Measurements from ENCODE around the gene GIGYF2.
"Not testable (repeated sequence)": the region's sequence is repeated elsewhere in the genome, so short reads cannot be mapped to it uniquely, and the experiment has no call there.

GIGYF2 gene

GRCh38 chr2:232689152-232689910, 7.8 kb upstream of the GIGYF2 start:
- peak; percentile 67 for DNase-seq (ENCODE audit: low read depth, low spot score)

GRCh38 chr2:232691117-232691516, 6.0 kb upstream of the GIGYF2 start:
- DNase-seq (ENCODE audit: low read depth, low spot score), result not testable (repeated sequence)

- no peak for DNase-seq (ENCODE audit: low read depth, low spot score)
Observed at GRCh38 chr2:232693344-232693743, 3.8 kb upstream of the GIGYF2 start.

DNA sequence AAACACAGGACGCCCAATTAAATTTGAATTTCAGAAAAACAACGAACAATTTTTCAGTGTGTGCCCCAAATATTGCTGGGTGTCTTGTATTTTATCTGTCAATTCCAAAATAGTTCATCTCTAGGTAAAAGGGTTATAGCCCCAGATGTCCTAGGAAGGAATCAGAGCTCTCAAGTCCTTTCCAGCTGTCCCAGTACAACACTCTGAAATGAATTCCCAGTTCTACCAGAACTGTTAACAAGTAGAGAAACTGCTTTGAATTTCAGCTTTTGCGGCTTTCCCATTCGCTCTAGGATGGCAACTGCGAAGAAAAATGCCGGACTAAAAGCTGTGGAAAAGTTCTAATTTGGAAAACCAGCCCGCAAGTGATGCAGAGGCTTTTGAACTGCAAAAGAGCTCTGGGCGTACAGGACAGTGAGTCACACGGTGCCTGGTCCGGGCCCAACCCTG, 497 bp upstream of the GIGYF2 start:
- no peak for DNase-seq (ENCODE audit: low read depth, low spot score)

- no peak for DNase-seq (ENCODE audit: low read depth, low spot score)
Observed at GRCh38 chr2:232697807-232698110, 628 bp downstream of the GIGYF2 start.

DNA sequence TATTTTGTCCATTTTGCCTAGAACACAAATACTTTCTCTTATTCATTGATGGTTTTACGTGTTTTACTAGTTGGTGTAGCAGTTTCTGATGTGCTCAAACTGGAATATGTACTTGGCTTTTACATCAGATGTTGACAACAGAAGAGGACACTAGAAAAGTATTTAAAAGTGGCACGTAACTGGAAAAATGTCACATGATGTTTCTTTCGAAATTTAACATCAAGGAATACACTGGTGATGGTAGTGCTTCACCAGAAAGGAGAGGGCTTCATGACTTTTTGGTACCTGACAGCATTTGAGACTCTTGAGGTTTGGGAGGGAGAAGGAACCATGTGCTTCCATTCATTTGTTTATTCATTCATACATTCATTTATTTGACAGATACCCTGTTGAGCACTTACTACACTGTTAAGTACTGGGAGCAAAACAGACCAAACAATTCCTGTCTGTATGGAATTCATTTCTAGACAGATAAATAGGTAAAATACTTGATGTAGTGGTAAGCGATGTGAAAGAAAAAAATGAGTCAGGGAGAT, 1.5 kb downstream of the GIGYF2 start:
- no peak for DNase-seq (ENCODE audit: low read depth, low spot score)

DNA sequence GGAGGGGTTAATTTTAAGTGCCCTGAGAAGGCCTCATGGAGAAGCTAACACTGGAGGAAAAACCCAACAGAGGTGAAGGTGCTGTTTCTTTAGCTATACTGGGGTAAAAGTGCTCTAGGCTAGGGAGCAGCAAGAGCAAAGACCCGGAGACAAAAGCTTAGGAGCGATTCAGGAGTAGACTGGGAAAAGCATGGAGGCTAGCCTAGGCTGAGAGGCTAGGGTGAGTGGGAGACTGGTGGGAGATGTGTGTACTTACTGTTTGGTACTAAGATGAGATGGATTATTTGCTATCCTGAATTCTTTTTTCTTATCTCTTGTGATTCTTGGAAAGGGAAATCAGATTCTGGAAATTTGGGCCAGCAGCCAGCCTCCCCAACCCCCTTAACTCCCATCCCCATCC, 2.0 kb downstream of the GIGYF2 start:
- DNase-seq (ENCODE audit: low read depth, low spot score), result peak; percentile 6

DNA sequence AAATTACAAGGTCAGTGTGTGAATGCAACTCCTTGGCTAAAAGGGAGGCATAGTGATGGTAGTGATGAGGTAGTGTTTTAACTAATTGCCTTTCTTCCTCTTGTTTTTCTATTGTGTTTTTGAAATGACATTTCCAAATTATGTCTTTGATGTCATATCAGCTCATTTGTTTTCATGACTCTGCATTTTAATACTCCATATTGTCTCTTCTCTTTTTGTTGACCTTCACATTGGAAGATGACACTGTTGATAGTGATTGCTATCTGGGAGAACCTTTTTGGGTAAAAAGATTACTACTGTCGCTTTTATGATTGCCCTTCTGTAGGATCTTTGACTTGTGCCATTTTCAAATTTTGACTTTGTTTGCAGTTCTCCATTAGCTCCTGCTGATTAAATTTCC, 3.0 kb downstream of the GIGYF2 start:
- no peak for DNase-seq (ENCODE audit: low read depth, low spot score)

- no peak for DNase-seq (ENCODE audit: low read depth, low spot score)
Observed at GRCh38 chr2:232707076-232707475, 9.9 kb downstream of the GIGYF2 start.

GRCh38 chr2:232713505-232713904, 16.4 kb downstream of the GIGYF2 start:
- DNase-seq (ENCODE audit: low read depth, low spot score), result no peak

- no peak for DNase-seq (ENCODE audit: low read depth, low spot score)
Observed at GRCh38 chr2:232714969-232715368, 17.8 kb downstream of the GIGYF2 start.

GRCh38 chr2:232720056-232720455, 22.9 kb downstream of the GIGYF2 start:
- DNase-seq (ENCODE audit: low read depth, low spot score), result not testable (repeated sequence)

DNA sequence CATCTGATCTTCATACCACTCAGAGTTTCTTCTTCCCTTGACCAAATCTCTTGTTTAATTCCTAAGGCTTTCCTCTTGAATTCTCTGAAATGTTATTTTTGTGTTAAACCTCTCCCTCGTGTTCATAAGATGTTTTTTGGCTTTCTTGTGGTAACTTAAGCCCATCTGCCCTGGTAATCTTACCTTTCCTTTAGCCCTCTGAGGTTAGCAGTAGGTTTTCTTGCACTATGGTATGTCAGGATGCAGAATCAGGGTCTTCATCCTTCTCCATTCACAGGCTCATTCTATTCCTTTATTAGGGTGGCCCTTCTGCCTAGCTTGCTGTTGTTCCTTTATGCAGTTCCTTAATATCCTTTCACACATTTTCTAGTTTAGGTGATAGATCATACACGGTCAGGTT, 24.1 kb downstream of the GIGYF2 start:
- DNase-seq (ENCODE audit: low read depth, low spot score), result no peak

DNA sequence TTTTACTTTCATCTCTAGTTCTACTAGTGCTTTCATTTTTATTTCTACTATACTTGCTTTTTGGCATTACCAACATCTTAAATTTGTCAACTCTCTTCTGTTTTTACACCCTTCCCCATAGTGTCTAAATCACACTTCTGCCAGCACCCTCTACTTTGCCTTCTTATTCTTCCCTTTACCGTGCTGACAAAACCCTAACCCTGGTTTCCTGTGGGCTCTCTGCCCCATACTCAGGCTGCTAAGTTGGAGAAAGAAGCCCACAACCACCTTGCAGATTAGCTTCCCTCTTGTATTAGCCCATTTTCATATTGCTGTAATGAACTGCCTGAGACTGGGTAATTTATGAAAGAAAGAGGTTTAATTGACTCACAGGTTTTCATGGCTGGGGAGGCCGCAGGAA, 24.8 kb downstream of the GIGYF2 start:
- DNase-seq (ENCODE audit: low read depth, low spot score), result no peak

DNA sequence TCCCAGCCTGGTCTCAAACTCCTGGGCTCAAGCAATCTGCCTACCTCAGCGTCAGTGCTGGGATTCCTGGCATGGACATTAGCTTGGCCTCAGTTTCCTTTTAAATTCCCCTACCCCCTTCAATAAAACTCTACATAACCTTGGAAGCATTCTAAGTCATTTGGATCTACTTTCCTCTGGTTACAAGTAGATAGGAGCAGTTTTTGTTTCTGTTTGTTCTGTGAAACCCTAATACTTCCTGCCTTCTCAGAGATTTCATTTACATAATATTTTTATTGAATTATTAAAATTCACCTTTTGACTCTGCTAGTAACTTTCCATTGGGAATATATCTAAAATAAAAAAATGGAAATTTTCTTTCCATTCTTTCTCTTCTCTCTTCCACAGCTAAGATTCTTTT, 25.9 kb downstream of the GIGYF2 start:
- DNase-seq (ENCODE audit: low read depth, low spot score), result no peak

DNA sequence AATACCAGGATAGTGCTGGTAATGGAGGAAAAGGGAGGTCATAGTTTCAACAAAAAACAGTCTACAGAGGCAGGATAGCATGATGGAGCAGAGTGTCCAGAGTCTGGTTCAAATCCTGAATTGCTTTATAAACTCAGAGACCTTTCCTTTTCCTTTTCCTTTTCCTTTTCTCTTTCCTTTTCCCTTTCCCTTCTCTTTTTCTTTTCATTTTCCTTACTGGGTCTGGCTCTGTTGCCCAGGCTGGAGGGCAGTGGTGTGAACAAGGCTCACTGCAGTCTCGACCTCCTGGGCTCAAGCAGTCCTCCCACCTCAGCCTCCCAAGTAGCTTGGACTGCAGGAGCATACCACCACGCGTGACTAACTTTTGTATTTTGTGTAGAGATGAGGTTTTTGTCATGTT, 31.7 kb downstream of the GIGYF2 start:
- DNase-seq (ENCODE audit: low read depth, low spot score), result no peak

DNA sequence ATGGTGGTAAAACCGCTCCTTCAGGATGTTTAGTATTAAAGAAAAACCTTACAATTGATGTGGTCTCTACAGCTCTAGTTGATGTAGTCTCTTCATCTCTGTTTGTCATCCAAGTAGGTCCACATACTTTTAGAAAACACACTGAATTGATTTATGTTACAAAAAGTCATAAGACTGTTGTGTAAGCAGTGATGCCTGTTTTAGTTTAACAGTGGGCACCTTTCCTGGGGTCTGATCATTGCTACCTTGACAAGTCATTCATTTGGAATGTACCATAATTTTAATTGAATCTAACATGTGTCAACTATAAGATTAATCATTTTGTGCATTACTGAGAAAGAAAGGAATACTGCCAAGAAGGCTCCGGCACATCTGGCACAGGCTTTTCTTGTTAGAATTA, 34.3 kb downstream of the GIGYF2 start:
- DNase-seq (ENCODE audit: low read depth, low spot score), result peak; percentile 9

DNA sequence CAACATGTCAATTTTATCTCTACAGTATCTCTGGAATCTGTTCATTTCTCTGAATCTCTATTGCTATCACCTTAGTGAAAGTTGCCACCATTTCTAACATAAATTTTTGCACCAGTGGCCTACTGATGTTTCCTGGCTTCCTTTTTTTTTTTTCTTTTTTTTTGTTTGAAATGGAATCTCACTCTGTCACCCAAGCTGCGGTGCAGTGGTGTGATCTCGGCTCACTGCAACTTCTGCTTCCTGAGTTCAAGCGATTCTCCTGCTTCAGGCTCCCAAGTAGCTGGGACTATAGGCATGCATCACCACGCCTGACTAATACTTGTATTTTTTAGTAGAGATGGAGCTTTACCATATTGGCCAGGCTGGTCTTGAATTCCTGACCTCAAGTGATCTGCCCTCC, 44.2 kb downstream of the GIGYF2 start:
- DNase-seq (ENCODE audit: low read depth, low spot score), result no peak

GRCh38 chr2:232741972-232742371, 44.8 kb downstream of the GIGYF2 start:
- DNase-seq (ENCODE audit: low read depth, low spot score), result no peak

DNA sequence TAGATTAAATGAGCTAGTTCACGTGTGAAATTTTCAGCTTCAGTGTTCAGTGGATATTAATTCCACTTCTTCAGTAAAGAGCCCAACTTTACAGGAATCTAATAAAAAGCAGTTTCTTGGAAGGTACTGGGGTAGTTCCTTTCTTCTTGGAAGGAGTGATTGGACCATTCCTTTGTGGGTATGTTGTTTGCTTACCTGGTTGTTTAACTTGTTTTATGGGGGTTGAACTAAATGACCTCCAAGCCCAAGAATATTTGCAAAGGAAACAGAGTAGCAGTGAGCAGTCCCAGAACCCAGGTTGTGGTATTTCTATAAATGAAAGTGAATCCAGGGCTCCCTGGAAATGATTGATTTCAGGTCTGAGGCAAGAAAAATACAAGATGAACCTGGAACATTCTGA, 47.8 kb downstream of the GIGYF2 start:
- no peak for DNase-seq (ENCODE audit: low read depth, low spot score)

DNA sequence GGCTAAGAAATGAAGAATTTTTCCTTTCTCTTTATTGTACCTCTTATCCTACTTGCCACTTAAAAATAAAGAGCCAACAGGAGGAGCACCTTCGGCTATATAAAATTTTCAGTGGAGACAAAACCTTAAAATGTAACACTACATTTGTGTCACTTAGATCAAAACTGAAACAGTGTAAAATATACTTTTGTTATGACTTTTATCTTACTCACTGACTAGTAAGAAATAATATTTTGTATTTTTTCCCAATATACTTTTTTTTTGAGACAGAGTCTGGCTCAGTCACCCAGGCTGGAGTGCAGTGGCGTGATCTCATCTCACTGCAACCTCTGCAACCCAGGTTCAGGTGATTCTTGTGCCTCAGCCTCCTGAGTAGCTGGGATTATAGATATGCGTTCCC, 50.9 kb downstream of the GIGYF2 start:
- no peak for DNase-seq (ENCODE audit: low read depth, low spot score)

GRCh38 chr2:232749331-232749730, 52.2 kb downstream of the GIGYF2 start:
- DNase-seq (ENCODE audit: low read depth, low spot score), result no peak

- no peak for DNase-seq (ENCODE audit: low read depth, low spot score)
Observed at GRCh38 chr2:232750135-232750671, 53.1 kb downstream of the GIGYF2 start.

DNA sequence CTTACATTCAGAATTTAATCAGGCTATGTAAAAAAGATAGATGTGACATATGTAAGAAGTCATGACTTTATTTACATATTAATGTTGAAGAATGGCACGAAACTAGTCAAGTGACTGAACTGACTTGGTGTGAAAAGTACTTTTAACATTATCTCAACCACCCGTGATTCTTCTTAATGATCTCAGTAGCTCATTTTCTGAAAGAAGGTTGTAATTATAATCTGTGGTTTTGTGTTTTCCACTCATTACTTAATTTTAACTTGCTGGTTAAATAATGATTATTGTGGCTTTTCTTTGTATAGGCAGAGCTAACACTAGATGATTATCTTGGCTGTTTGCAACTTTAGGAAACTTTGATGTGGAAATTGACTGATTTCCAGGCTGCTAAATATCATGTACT, 60.8 kb downstream of the GIGYF2 start:
- no peak for DNase-seq (ENCODE audit: low read depth, low spot score)
